ENCODE measurements around the gene ADAMTS17.

ADAMTS17 gene

DNA sequence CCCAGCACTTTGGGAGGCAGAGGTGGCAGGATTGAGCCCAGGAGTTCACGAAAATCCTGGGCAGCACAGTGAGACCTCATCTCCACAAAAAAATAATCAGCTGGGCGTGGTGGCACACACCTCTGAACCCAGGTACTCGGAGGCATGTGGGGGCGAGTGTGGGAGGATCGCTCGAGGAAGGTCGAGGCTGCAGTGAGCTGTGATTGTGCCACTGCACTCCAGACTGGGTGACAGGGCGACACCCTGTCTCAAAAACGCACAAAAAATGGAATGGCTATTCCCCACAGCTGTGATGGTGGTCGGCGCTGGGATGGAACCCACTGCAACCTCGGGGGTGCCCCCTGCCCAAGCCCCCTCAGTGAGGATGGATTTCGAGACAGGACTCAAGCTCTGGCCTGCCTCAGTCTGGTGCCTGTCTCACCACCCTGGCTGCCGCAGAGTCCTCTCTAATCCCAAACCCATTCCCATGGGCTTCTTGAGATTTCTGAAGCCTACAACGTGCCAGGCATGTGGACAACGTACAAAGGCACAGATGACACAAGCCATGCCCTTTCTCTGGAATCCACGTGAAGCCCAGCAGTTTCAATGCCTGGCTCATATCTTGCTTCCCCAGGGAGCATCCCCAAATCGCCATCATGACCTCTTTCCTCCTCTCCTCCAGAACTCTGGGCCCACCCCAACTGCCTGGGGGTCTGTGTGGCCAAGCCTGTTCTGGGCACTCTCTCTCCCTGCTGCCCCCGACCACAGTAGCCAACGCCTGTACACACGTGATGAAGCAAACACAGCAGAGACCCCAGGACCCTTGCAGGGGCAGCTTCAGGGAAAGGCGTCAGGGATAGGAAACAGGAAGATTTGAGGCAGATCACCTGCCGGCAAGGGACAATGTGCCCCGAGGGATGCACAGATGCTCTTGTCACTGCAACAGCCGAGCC is 32.4 kb downstream of the ADAMTS17 start:
- TF ChIP-seq, protein P1, sequence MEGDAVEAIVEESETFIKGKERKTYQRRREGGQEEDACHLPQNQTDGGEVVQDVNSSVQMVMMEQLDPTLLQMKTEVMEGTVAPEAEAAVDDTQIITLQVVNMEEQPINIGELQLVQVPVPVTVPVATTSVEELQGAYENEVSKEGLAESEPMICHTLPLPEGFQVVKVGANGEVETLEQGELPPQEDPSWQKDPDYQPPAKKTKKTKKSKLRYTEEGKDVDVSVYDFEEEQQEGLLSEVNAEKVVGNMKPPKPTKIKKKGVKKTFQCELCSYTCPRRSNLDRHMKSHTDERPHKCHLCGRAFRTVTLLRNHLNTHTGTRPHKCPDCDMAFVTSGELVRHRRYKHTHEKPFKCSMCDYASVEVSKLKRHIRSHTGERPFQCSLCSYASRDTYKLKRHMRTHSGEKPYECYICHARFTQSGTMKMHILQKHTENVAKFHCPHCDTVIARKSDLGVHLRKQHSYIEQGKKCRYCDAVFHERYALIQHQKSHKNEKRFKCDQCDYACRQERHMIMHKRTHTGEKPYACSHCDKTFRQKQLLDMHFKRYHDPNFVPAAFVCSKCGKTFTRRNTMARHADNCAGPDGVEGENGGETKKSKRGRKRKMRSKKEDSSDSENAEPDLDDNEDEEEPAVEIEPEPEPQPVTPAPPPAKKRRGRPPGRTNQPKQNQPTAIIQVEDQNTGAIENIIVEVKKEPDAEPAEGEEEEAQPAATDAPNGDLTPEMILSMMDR (conservative IDR thresholded peaks at IDR 0.05) = no peak
- H3K27ac ChIP-seq = peak overlapping the region; percentile 17; the same call in 1 of the 2 replicates

- TF ChIP-seq, protein P1 (conservative IDR thresholded peaks at IDR 0.05) = no peak
- no peak overlapping the region for H3K27ac ChIP-seq
Observed at GRCh38 chr15:100308608-100309007, 33.2 kb downstream of the ADAMTS17 start.

- TF ChIP-seq, protein P1 (conservative IDR thresholded peaks at IDR 0.05) = no peak
- no peak overlapping the region for H3K27ac ChIP-seq
Observed at GRCh38 chr15:100308213-100308600, 33.6 kb downstream of the ADAMTS17 start.

DNA sequence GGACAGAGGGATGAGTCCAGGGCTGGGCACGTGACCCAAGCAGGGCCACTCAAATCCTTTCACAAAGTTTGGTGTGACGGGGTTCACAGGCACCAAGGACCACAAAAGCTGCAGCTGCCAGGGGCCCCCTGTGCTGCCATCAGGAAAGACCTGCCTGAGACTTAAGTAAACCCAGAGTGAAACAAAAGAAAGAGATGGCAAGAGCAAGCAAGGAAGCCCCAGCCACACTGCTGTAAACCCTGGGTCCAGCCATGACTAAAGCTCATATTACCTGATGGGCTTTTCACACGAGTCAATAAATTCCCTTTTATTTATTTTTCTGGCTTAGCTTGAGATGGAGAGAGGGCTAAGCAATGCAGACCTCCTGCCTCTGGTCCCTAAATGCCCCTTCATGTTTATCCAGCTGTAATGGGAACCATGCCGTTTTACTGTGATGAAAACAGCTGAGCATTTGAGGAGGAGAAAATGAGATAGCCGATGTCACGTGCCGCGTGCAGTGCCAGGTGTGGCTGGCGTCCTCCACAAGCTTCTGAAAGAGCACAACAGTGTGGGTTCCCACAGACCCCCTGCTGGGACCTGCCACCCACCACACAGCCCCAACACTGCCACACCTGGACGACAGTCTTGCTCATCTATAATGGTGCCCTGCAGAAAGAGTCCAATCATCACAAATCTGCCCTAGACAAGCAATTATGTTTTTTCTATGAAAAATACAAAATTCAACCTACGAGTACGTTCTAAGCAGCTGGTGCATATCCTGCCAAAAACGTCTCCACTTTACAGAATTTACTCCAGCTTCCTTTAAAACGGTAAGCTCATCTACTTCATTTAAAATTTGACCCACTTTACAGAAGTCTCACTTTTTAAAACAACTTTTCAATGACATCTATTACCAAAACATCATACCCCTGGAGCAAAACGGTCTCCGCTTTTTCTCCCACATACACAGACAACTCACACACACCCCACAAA is 34.2 kb downstream of the ADAMTS17 start:
- no peak overlapping the region for H3K27ac ChIP-seq
- TF ChIP-seq, protein P1 (conservative IDR thresholded peaks at IDR 0.05) = no peak

DNA sequence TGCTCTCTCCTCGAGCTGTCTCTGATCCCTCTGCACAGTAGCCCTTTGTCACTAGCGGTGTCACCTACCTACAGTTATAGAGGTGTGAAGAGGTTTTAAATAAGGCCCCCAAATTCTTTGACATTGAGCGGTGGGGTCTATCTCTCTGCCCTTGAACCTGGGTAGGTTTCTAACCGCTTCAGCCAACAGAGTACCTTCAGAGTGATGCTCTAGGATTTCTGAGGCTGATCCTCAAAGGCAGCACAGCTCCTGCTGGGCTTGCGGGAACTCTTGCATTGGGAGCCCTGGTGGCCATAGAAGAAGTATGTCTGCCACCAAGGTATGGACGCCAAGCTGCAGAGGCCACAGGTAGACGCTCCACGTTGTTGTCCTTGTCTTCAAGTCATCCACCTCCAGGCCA is 35.7 kb downstream of the ADAMTS17 start:
- no peak overlapping the region for H3K27ac ChIP-seq

GRCh38 chr15:100301910-100302431 is 39.8 kb downstream of the ADAMTS17 start:
- TF ChIP-seq, protein P1 (conservative IDR thresholded peaks at IDR 0.05) = no peak
- no peak overlapping the region for H3K27ac ChIP-seq

More for the DNA sequence above, 35.7 kb downstream of the ADAMTS17 start:
- TF ChIP-seq, protein P1 (conservative IDR thresholded peaks at IDR 0.05) = no peak

GRCh38 chr15:100298257-100298656 is 43.5 kb downstream of the ADAMTS17 start:
- H3K27ac ChIP-seq = no peak overlapping the region
- TF ChIP-seq, protein P1 (conservative IDR thresholded peaks at IDR 0.05) = no peak

Data from VCaP (cell line).